GM21526 (cell line): ENCODE data around the gene ARPP19.
"Not testable (repeated sequence)": the region's sequence is repeated elsewhere in the genome, so short reads cannot be mapped to it uniquely, and the experiment has no call there.

Experiments
- ATAC-seq: cut with Tn5 transposase; IDR thresholded peaks from one replicate; pipeline ENCODE4 v1.9.1; 2021; ENCODE audit warnings: moderate library complexity; ENCODE audit not compliant: unreplicated experiment, low FRiP score

Gene ARPP19

DNA sequence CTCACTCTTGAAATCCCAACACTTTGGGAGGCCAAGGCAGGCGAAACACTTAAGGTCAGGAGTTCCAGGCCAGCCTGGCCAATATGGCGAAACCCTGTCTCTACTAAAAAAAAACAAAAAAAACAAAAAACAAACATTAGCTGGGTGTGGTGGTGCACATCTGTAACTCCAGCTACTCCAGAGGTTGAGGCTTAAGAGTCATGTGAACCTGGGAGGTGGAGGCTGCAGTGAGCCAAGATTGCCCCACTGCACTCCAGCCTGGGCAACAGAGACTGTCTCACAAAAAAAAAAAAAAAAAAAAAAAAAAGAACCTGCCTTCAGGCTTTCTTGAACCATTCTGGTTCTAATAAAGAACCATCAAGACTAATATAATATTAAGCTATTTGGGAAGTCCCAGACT, 16.5 kb downstream of the ARPP19 start:
- ATAC-seq, result no peak

- no peak for ATAC-seq
Observed at GRCh38 chr15:52551762-52552161, 17.1 kb downstream of the ARPP19 start.

DNA sequence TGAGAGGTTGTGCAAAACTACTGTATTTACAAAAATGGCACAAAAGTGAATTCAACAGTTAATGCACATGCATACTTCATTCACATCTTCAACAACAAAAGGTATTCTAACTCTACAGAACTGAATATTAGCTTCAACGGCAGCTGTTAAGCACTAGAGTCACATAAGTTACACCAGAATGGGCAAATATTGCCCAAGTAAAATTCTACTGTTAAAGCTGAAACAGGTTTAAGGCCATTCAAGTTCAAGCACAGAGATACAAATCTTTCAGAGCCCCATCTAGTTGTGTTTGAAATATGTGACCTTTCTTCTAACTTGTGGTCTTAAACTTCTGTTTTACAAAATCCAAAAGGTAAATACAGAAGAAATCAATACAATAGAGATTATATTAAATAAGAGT, 17.6 kb downstream of the ARPP19 start:
- not testable (repeated sequence) for ATAC-seq

- no peak for ATAC-seq
Observed at GRCh38 chr15:52546031-52546751, 22.6 kb downstream of the ARPP19 start.

DNA sequence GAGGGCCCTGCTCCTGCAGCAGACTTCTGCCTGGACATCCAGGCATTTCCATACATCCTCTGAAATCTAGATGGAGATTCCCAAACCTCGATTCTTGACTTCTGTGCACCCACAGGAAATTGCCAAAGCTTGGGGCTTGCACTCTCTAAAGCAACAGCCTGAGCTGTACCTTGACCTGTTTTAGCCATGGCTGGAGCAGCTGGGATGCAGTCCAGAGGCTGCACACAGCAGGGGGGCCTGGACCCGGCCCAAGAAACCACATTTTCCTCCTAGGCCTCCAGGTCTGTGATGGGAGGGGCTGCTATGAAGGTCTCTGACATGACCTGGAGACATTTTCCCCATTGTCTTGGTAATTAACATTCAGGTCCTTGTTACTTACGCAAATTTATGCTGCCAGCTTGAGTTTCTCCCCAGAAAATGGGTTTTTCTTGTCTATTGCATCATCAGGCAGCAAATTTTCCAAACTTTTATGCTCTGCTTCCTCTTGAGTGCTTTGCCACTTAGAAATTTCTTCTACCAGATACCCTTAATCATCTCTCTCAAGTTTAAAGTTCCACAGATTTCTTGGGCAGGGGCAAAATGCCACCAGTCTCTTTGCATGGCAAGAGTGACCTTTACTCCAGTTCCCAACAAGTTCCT, 28.3 kb downstream of the ARPP19 start:
- no peak for ATAC-seq

DNA sequence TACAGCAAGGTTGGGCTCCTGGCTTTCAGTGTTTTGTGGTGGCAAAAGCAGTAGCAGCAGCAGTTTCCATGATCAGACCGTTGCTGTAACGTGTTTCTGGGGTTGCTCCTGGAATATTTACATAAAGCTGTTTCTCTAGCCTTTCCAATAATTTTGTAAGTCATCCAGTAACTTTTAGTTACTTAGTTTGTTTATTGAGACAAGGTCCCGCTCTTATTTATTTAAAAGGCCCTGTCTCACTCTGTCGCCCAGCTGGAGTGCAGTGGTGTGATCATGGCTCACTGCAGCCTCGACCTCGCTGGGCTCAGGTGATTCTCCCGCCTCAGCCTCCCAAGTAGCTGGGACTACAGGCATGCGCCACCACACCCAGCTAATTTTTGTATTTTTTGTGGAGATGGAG, 31.4 kb downstream of the ARPP19 start:
- ATAC-seq, result no peak

- ATAC-seq, result no peak
Observed at GRCh38 chr15:52532427-52532826, 36.4 kb downstream of the ARPP19 start.

- no peak for ATAC-seq
Observed at GRCh38 chr15:52529940-52530339, 38.9 kb downstream of the ARPP19 start.

- peak; percentile 3 for ATAC-seq
Observed at GRCh38 chr15:52529341-52529924, 39.4 kb downstream of the ARPP19 start.

- peak; percentile 79 for ATAC-seq
Observed at GRCh38 chr15:52528564-52529340, 40.1 kb downstream of the ARPP19 start, which contains the start of gene MYO5A. Gene MYO5A (minus strand): TSS chr15:52528880. CDS start chr15:52528806, 74 bp downstream.

- no peak for ATAC-seq
Observed at GRCh38 chr15:52527911-52528563, 40.8 kb downstream of the ARPP19 start.

DNA sequence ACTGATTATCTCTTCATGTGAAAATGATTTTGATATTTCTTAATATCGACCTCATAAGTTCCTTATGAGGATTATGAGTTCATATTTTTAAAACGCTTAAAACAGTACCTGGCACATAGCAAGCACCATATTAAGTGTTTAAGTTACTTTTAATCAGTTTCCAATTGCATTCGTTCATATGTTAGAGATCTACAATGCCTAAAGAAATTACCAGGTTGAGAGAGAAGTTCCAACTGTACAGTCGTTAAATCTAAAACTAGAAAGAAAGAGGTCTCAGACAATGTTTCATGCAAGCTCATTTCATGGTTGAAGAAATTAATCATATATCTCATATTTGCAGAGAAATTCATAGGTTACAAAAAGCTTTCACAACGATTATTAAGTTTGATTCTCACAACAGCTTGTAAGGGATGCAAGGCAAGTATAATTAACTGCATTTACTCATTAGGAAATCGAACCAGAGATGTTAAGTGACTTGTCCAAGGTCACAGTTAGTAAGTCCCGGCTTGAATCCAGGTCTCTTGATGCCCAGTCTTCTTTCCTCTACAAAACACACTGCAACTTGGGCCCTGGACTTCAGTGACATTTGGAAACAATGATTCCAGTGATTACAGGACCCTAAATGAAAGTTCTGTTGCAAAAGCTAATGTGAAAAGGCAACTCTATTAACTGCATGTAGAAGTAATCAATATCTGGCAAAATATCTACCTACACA, 41.5 kb downstream of the ARPP19 start:
- no peak for ATAC-seq

DNA sequence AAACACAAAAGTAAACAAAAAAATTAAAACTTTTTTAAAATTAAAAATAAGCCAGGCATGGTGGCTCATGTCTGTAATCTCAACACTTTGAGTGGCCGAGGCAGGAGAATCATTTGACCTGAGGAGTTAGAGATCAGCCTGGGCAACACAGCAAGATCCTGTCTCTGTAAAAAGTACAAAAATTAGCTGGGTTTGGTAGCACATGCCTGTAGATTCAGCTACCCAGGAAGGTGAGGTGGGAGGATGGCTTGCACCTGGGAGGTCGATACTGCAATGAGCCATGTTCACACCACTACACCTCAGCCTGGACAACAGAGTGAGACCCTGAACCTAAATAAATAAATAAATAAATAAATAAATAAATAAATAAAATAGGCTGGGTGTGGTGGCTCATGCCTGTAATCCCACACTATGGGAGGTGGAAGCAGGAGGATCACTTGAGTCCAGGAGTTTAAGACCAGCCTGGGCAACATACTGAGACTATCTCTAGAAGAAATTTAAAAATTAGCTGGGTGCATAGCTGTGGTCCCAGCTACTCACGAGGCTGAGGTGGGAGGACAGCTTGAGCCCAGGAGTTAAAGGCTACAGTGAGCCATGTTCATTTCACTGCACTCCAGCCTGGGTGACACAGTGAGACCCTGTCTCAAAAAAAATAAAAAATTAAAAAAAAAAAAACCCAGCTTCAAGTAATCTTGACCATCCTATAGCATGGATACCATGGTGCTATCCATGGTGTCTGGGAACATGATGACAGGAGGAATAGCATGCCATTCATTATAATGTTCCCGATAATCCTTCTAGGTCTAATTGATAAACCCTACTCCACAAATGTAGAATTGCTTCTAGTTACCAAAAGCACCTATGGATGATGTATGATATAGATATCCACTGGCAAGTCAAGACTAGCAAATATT, 44.4 kb downstream of the ARPP19 start:
- ATAC-seq, result no peak

DNA sequence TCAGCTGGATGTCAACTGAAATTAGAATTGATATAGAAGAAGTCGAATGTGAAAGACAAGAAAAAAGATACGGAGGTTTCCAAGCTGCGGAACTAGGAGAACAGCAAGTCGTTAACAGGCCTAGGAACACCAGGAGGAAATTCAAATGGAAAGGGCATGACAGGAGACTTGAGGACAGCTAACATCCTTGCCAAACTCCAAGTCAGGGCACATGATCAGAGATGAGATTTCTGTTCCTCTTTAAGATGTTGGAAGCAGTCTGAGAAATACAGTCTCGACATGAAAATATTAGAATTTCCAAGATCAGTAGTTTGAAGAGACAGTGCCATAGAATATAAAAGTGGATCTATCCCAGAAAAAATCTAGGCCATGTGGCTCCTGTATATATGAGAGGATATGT, 45.2 kb downstream of the ARPP19 start:
- no peak for ATAC-seq

DNA sequence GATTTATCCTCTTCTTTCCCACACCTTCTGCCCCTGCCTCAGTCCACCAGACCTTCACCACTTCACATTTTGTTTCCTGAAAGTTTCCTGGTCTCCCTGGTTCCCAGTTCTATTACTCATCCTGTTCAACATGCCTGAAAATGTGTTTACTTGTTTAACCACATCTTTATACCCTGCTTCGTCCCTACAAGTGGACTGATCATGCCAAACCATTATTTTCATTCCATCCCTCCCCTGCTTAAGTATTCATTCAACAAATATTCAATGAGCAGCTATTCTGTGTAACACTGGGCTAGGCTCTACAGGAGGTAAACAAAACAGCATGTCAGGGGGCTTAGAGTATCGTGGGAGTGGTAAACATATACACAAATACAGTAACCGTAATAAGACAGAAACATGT, 45.6 kb downstream of the ARPP19 start:
- ATAC-seq, result no peak

DNA sequence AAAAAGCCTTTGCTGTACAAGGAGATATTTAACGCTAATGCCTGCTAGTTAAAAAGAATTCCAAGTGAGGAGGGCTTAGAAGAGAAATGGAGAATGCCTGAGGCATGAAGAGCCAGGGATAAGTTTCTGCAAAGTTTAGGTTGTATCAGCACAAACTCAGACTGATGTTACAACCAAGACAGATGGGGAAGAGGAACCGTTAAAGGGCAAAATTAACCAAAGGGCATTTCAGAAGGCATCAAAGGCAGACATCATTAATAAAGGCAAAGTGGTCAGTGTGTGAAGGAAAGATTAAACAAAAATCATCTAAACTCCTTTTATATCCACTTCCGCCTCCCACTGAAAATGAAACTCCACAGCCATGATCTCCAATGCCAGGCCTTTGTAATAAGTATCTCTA, 47.1 kb downstream of the ARPP19 start:
- ATAC-seq, result no peak

DNA sequence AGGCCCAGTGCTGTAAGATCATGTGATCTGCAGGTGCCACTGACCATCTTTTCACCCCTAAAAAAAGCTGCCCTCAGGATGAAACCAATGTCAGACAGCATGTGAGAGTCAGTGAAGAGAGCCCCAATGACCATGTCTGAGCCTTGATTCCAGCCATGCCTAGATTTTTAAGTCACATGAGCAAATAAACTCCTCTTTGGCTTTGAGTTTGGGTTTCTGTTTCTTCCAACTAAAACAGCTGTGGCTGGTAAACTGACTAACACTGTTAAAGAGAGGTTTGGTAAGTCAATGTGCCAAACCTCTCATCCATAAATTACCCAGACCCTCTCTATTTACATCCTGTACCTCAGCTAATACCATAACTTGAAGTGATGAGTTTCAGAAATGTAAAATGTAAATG, 48.4 kb downstream of the ARPP19 start:
- ATAC-seq, result no peak

GRCh38 chr15:52518487-52519371, 50.1 kb downstream of the ARPP19 start:
- no peak for ATAC-seq
